C4-2B (cell line): Measurements from ENCODE around the gene OTOR.

Experiments used
- CTCF ChIP-seq: fragments of 450-650 bp; conservative IDR thresholded peaks from 2 replicates; pipeline ENCODE4 v1.5.1; 2017; ENCODE audit warnings: mild to moderate bottlenecking
- ZFX ChIP-seq: fragments of 450-650 bp; IDR thresholded peaks from 2 replicates; pipeline ENCODE4 v1.6.1; 2017

GRCh38 chr20:16781496-16781895 lies 33.3 kb downstream of the OTOR start:
- TF ChIP-seq CTCF (no peak), ZFX (no peak)
